Thymus (tissue), 11 donors: ENCODE data around the gene CCND3. TPM values are rescaled to one million over a fixed set of nuclear protein-coding genes. Genes with fewer than 3 reads are reported as not detected.
"Not testable (repeated sequence)": the region's sequence is repeated elsewhere in the genome, so short reads cannot be mapped to it uniquely, and the experiment has no call there.

ENCODE experiments used
- DNase-seq, 9 donors: peaks; one replicate each; pipeline ENCODE4 v3.0.0-alpha.2; 2013; ENCODE audit warnings: low spot score in 9 of 9, low read depth in 6 of 9, missing footprints in 1 of 9
- H3K27ac ChIP-seq, 2 donors: one replicate each; pipeline ENCODE4 v1.5.1; 2013; ENCODE audit warnings: control low read depth in 1 of 2, low read depth in 1 of 2, low read length in 1 of 2, mild to moderate bottlenecking in 1 of 2, moderate library complexity in 1 of 2
- H3K27me3 ChIP-seq, 2 donors: one replicate each; pipeline ENCODE4 v1.5.1; 2013; ENCODE audit warnings: low read length in 1 of 2; ENCODE audit not compliant: control insufficient read depth in 2 of 2, insufficient read depth in 1 of 2
- H3K36me3 ChIP-seq, 2 donors: one replicate each; pipeline ENCODE4 v1.5.1; 2013; ENCODE audit warnings: low read length in 1 of 2, mild to moderate bottlenecking in 1 of 2, moderate library complexity in 1 of 2; ENCODE audit not compliant: control insufficient read depth in 2 of 2, insufficient read depth in 2 of 2
- H3K4me1 ChIP-seq, 2 donors: one replicate each; pipeline ENCODE4 v1.5.1; 2013; ENCODE audit warnings: low read length in 2 of 2; ENCODE audit not compliant: control insufficient read depth in 2 of 2, insufficient read depth in 2 of 2
- H3K4me3 ChIP-seq, 2 donors: one replicate each; pipeline ENCODE4 v1.5.1; 2013; ENCODE audit warnings: low read length in 2 of 2, control low read depth in 1 of 2, mild to moderate bottlenecking in 1 of 2
- H3K9me3 ChIP-seq, 2 donors: one replicate each; pipeline ENCODE4 v1.5.1; 2013; ENCODE audit warnings: low read length in 1 of 2, mild to moderate bottlenecking in 1 of 2; ENCODE audit not compliant: control insufficient read depth in 2 of 2, insufficient read depth in 1 of 2
- WGBS: extraction: QIAGEN DNeasy Blood & Tissue Kit; methylation state at CpG from one replicate; pipeline ENCODE4 v1.1.7; 2013; 5-methylcytosine and 5-hydroxymethylcytosine counted together
- polyA plus RNA-seq: library from polyadenylated mRNA; stranded (reverse); fragments of 200-250 nt; gene quantifications from one replicate; pipeline ENCODE4 v1.2.3, GENCODE V29; 2013
- total RNA-seq: library from RNA; stranded (reverse); fragments of 120-200 nt; gene quantifications from one replicate; pipeline ENCODE4 v1.2.4, GENCODE V29; 2013
- donor health status: healthy.

Gene CCND3
- total and polyA plus RNA-seq, 2 donors = 131 to 277 TPM

DNA sequence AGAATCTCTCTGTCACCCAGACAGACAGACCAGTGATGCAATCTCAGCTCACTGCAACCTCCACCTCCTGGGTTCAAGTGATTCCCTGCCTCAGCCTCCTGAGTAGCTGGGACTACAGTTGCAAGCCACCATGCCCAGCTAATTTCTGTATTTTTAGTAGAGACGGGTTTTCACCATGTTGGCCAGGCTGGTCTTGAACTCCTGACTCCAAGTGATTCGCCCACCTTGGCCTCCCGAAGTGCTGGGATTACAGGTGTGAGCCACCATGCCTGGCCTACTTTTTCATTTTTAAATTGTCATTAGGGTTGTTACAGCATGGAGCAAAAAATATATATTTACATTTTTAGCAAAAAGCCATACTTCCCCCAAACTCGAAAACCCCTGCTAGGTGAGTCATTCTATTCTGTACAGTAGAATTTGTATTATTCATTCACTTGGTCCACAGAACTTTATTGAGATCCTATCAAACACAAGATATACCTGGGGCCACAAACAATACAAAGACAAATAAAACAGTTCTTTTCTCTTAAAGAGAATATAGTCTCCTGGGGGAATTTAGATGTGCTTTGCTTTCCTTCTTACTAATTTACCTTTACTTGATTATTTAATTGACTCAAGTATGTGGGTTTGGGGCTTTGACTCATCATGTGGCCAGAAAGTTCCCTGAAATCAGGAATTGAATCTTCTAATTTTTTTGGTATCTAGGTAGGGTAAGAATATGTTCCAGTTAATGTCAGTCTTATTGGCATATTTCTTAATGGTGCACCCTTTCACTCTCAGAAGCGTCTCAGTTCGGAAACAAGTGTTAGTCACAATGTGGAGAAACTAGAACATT lies 16.6 kb upstream of the CCND3 start:
- WGBS = 95% methylated on average over 6 of the region's 6 CpGs
- DNase-seq = no peak
- peaks cover 8 to 13% of the 10 kb centered on the region in 2 donors for H3K4me1 ChIP-seq
- no peak overlapping the region for H3K4me3 ChIP-seq
- no peak overlapping the region for H3K27ac ChIP-seq
- H3K36me3 ChIP-seq = peaks cover 13 to 35% of the 10 kb centered on the region in 2 donors
- H3K27me3 ChIP-seq = no peaks in the 10 kb centered on the region
- H3K9me3 ChIP-seq = peaks cover 0 to 3% of the 10 kb centered on the region in 2 donors

- Histone ChIP-seq H3K27me3 (no peaks in the 10 kb centered on the region), H3K27ac (no peak overlapping the region), H3K9me3 (peaks cover 0 to 3% of the 10 kb centered on the region in 2 donors), H3K4me3 (no peak overlapping the region), H3K4me1 (peaks cover 5 to 10% of the 10 kb centered on the region in 2 donors), H3K36me3 (peaks cover 8 to 34% of the 10 kb centered on the region in 2 donors)
- DNase-seq = no peak
- WGBS = 84% methylated on average over 4 of the region's 4 CpGs
Observed at GRCh38 chr6:41957117-41957516, 15.5 kb upstream of the CCND3 start.

DNA sequence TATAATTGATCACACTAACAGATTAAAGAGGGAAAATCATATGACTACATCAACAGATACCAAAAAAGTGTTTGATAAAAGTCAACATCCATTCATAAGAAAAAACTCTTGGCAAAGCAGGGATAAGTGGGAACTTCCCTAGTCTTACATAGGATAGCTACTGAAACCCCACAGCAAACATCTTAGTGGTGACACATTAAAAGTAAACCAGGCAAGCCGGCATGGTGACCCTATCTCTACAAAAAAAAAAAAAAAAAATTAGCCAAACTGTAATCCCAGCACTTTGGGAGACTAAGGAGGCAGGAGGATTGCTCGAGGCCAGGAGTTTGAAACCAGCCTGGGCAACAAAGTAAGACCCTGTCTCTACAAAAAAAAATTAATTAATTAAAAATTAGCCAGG lies 13.8 kb upstream of the CCND3 start:
- no peak for DNase-seq
- WGBS = 93% methylated on average over 2 of the region's 2 CpGs
- Histone ChIP-seq H3K27me3 (no peaks in the 10 kb centered on the region), H3K9me3 (peaks cover 0 to 3% of the 10 kb centered on the region in 2 donors), H3K4me1 (peaks cover 5 to 10% of the 10 kb centered on the region in 2 donors), H3K4me3 (no peak overlapping the region), H3K36me3 (peaks cover 14 to 37% of the 10 kb centered on the region in 2 donors), H3K27ac (no peak overlapping the region)

DNA sequence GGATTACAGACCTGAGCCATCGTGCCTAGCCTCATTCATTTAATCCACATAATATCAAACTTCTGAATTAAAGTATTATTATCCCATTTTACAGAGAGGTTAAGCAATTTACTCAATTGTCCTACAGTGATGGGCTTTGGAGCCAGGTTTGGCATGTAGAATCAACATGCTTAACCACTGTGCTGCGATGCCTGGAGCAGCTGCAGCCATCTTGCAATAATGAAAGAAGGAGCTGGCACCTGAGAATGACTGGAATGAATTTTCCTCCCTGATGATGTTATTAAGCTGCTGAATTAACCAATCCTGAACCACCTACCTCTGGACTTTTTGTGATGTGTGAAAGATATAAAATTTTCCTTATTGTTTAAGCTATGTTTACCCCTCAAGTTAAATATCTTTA lies 13.1 kb upstream of the CCND3 start:
- Histone ChIP-seq H3K4me1 (peaks cover 3 to 12% of the 10 kb centered on the region in 2 donors), H3K36me3 (peaks cover 14 to 42% of the 10 kb centered on the region in 2 donors), H3K27ac (no peak overlapping the region), H3K9me3 (peaks cover 0 to 3% of the 10 kb centered on the region in 2 donors), H3K4me3 (no peak overlapping the region), H3K27me3 (no peaks in the 10 kb centered on the region)
- WGBS = 100% methylated on average over 2 of the region's 2 CpGs
- no peak for DNase-seq

GRCh38 chr6:41947581-41948220 lies 6.1 kb upstream of the CCND3 start:
- H3K27me3 ChIP-seq = no peaks in the 10 kb centered on the region
- DNase-seq = no peak
- WGBS = 92% methylated on average over 10 of the region's 10 CpGs
- peaks cover 11 to 31% of the 10 kb centered on the region in 2 donors for H3K36me3 ChIP-seq
- no peaks in the 10 kb centered on the region for H3K9me3 ChIP-seq
- H3K4me3 ChIP-seq = no peak overlapping the region
- peaks cover 0 to 8% of the 10 kb centered on the region in 2 donors for H3K4me1 ChIP-seq
- no peak overlapping the region for H3K27ac ChIP-seq

- Histone ChIP-seq H3K27ac (no peak overlapping the region), H3K27me3 (no peaks in the 10 kb centered on the region), H3K4me1 (peaks cover 24 to 38% of the 10 kb centered on the region in 2 donors), H3K9me3 (no peaks in the 10 kb centered on the region), H3K36me3 (peaks cover 25 to 27% of the 10 kb centered on the region in 2 donors), H3K4me3 (no peak overlapping the region)
- no peak for DNase-seq
Observed at GRCh38 chr6:41943456-41943855, 1.8 kb upstream of the CCND3 start.

- not testable (repeated sequence) for H3K27me3 ChIP-seq, H3K4me3 ChIP-seq, H3K9me3 ChIP-seq, H3K27ac ChIP-seq, DNase-seq
- Histone ChIP-seq H3K36me3 (peaks cover 31 to 33% of the 10 kb centered on the region in 2 donors), H3K4me1 (peaks cover 30 to 43% of the 10 kb centered on the region in 2 donors)
- 97% methylated on average over 14 of the region's 14 CpGs for WGBS
Observed at GRCh38 chr6:41942882-41943281, 1.3 kb upstream of the CCND3 start.

GRCh38 chr6:41942067-41942851 lies 651 bp upstream of the CCND3 start:
- WGBS = 45% methylated on average over 20 of the region's 20 CpGs
- Histone ChIP-seq H3K4me1 (peaks cover 36 to 47% of the 10 kb centered on the region in 2 donors), H3K27ac (peak overlapping the region; percentile 64 to 86)

More at GRCh38 chr6:41942067-41942851, 651 bp upstream of the CCND3 start:
- peaks cover 37 to 39% of the 10 kb centered on the region in 2 donors for H3K36me3 ChIP-seq
- H3K4me3 ChIP-seq = peak overlapping the region; percentile 62 to 99
- no peaks in the 10 kb centered on the region for H3K27me3 ChIP-seq
- no peaks in the 10 kb centered on the region for H3K9me3 ChIP-seq
- DNase-seq = peak in 1 of 9 donors; percentile 35
